ENCODE results near the gene SCN1B.

Gene SCN1B

GRCh38 chr19:35029737-35030256, 473 bp upstream of the SCN1B start:
- no peak for DNase-seq
- H3K27ac ChIP-seq (ENCODE audit: low read length) = no peak overlapping the region
- no peak overlapping the region for H3K4me2 ChIP-seq (ENCODE audit: low read depth, low read length)
- H2AFZ ChIP-seq (ENCODE audit: low read length) = no peak overlapping the region
- no peaks in the 10 kb centered on the region for H3F3A ChIP-seq (ENCODE audit: insufficient read depth, low read length)
- no peaks in the 10 kb centered on the region for H3K9me3 ChIP-seq (replicated peaks; ENCODE audit: insufficient read depth, low read length)
- no peaks in the 10 kb centered on the region for H3K4me1 ChIP-seq (ENCODE audit: low read length)
- H3K4me3 ChIP-seq (ENCODE audit: low read length) = no peak overlapping the region
- TF ChIP-seq EZH2phosphoT487 (IDR thresholded peaks at IDR 0.05; ENCODE audit: low read length) (no peak), EZH2 (optimal IDR thresholded peaks at IDR 0.05; ENCODE audit: low read depth, low read length) (no peak), CTCF (IDR thresholded peaks at IDR 0.05; ENCODE audit: low read length) (no peak)
- H3K9ac ChIP-seq (ENCODE audit: low read length) = no peak overlapping the region
- peaks cover 48% of the 10 kb centered on the region for H3K27me3 ChIP-seq (replicated peaks; ENCODE audit: insufficient read depth, low read length)
- H3K79me2 ChIP-seq (ENCODE audit: low read length) = no peaks in the 10 kb centered on the region
- H4K20me1 ChIP-seq (ENCODE audit: insufficient read depth, low read length) = no peaks in the 10 kb centered on the region
- no peaks in the 10 kb centered on the region for H3K36me3 ChIP-seq (replicated peaks; ENCODE audit: insufficient read depth, low read length)
- H3K9me2 ChIP-seq (replicated peaks; ENCODE audit: insufficient read depth, low read length) = no peaks in the 10 kb centered on the region

- DNase-seq = no peak
- Histone ChIP-seq H3F3A (ENCODE audit: insufficient read depth, low read length) (no peaks in the 10 kb centered on the region), H3K27ac (ENCODE audit: low read length) (no peak overlapping the region), H3K4me1 (ENCODE audit: low read length) (no peaks in the 10 kb centered on the region), H3K27me3 (replicated peaks; ENCODE audit: insufficient read depth, low read length) (peaks cover 61% of the 10 kb centered on the region), H3K4me2 (ENCODE audit: low read depth, low read length) (no peak overlapping the region), H2AFZ (ENCODE audit: low read length) (no peak overlapping the region), H3K9me2 (replicated peaks; ENCODE audit: insufficient read depth, low read length) (no peaks in the 10 kb centered on the region), H3K79me2 (ENCODE audit: low read length) (no peaks in the 10 kb centered on the region), H3K9me3 (replicated peaks; ENCODE audit: insufficient read depth, low read length) (no peaks in the 10 kb centered on the region), H3K4me3 (ENCODE audit: low read length) (no peak overlapping the region), H3K9ac (ENCODE audit: low read length) (no peak overlapping the region), H3K36me3 (replicated peaks; ENCODE audit: insufficient read depth, low read length) (no peaks in the 10 kb centered on the region), H4K20me1 (ENCODE audit: insufficient read depth, low read length) (no peaks in the 10 kb centered on the region)
- TF ChIP-seq EZH2phosphoT487 (IDR thresholded peaks at IDR 0.05; ENCODE audit: low read length) (no peak), EZH2 (optimal IDR thresholded peaks at IDR 0.05; ENCODE audit: low read depth, low read length) (no peak), CTCF (IDR thresholded peaks at IDR 0.05; ENCODE audit: low read length) (no peak)
Measured at GRCh38 chr19:35031072-35031881, 1.0 kb downstream of the SCN1B start.

GRCh38 chr19:35032356-35032865, 2.1 kb downstream of the SCN1B start:
- Histone ChIP-seq H3K4me1 (ENCODE audit: low read length) (no peaks in the 10 kb centered on the region), H3K4me2 (ENCODE audit: low read depth, low read length) (no peak overlapping the region), H3K36me3 (replicated peaks; ENCODE audit: insufficient read depth, low read length) (no peaks in the 10 kb centered on the region), H2AFZ (ENCODE audit: low read length) (no peak overlapping the region), H3K4me3 (ENCODE audit: low read length) (no peak overlapping the region), H3K9me3 (replicated peaks; ENCODE audit: insufficient read depth, low read length) (no peaks in the 10 kb centered on the region), H3K27ac (ENCODE audit: low read length) (no peak overlapping the region), H3K9ac (ENCODE audit: low read length) (no peak overlapping the region), H3K79me2 (ENCODE audit: low read length) (no peaks in the 10 kb centered on the region), H3F3A (ENCODE audit: insufficient read depth, low read length) (no peaks in the 10 kb centered on the region), H4K20me1 (ENCODE audit: insufficient read depth, low read length) (no peaks in the 10 kb centered on the region), H3K9me2 (replicated peaks; ENCODE audit: insufficient read depth, low read length) (no peaks in the 10 kb centered on the region), H3K27me3 (replicated peaks; ENCODE audit: insufficient read depth, low read length) (peaks cover 70% of the 10 kb centered on the region)
- TF ChIP-seq EZH2phosphoT487 (IDR thresholded peaks at IDR 0.05; ENCODE audit: low read length) (no peak), EZH2 (optimal IDR thresholded peaks at IDR 0.05; ENCODE audit: low read depth, low read length) (no peak), CTCF (IDR thresholded peaks at IDR 0.05; ENCODE audit: low read length) (no peak)
- no peak for DNase-seq
